ENCODE data around the gene SPTLC1. TPM values are rescaled to one million over a fixed set of nuclear protein-coding genes. Genes with fewer than 3 reads are reported as not detected.
"Not testable (repeated sequence)": the region's sequence is repeated elsewhere in the genome, so short reads cannot be mapped to it uniquely, and the experiment has no call there.

Gene SPTLC1
- polyA plus RNA-seq, 2 of the 4 experiments (the other 2 are of a cell fraction) = 63.7 to 122 TPM

- FAIRE-seq (no peak), ATAC-seq (no peak), DNase-seq (ENCODE audit: low read depth in 1 of 2, low spot score in 1 of 2) (no peak)
- Histone ChIP-seq H3K4me2 (no peak overlapping the region), H3K27ac (no peak overlapping the region), H3K4me1 (no peaks in the 10 kb centered on the region; the same call in 2 of the 3 replicates), H3K9me3 (no peaks in the 10 kb centered on the region), H3K4me3 (no peak overlapping the region)
- 53% methylated on average over 5 of the region's 5 CpGs for WGBS (ENCODE audit: missing lambda C conversion rate)
- no peak for TF ChIP-seq NFE2L2 (conservative IDR thresholded peaks at IDR 0.05; ENCODE audit: low read length)
- CTCF ChIA-PET = interaction anchor here (1.0 to 2.0 kb wide), 3 partner anchors 9 to 20 kb away, joined by 3 to 5 read pairs (median 5); no protein-coding TSS in a partner anchor
- POLR2A ChIA-PET = no interaction called here
Observed at GRCh38 chr9:92159058-92159457, 43.8 kb upstream of the SPTLC1 start.

- H3K4me3 ChIP-seq = no peak overlapping the region
- ChIA-PET CTCF (interaction anchor here (1.4 to 2.0 kb wide), 2 partner anchors 18 to 19 kb away, joined by 5 read pairs; no protein-coding TSS in a partner anchor), POLR2A (no interaction called here)
- DNase-seq (ENCODE audit: low read depth in 1 of 2, low spot score in 1 of 2) = no peak
- TF ChIP-seq HOXB5 (CRISPR knock-in tag; IDR thresholded peaks at IDR 0.05) (no peak), CBX8 (IDR thresholded peaks at IDR 0.05) (no peak)
- no peaks in the 10 kb centered on the region for H3K9me3 ChIP-seq
- no peak for FAIRE-seq
- H3K4me2 ChIP-seq = no peak overlapping the region
- ATAC-seq = no peak
- peaks cover 7% of the 10 kb centered on the region; the same call in 2 of the 3 replicates for H3K4me1 ChIP-seq
- no peak overlapping the region for H3K27ac ChIP-seq
- 54% methylated on average over 9 of the region's 10 CpGs for WGBS (ENCODE audit: missing lambda C conversion rate)
Observed at GRCh38 chr9:92158097-92158601, 42.9 kb upstream of the SPTLC1 start.

GRCh38 chr9:92155736-92156135, 40.5 kb upstream of the SPTLC1 start:
- not testable (repeated sequence) for FAIRE-seq
- CTCF ChIA-PET = interaction anchor here (1.7 kb wide), 1 partner anchor 8 kb away, joined by 4 read pairs; no protein-coding TSS in a partner anchor

GRCh38 chr9:92155221-92155620, 40.0 kb upstream of the SPTLC1 start:
- TF ChIP-seq EHF (CRISPR knock-in tag; IDR thresholded peaks at IDR 0.05) = no peak
- no peak for TF ChIP-seq TFCP2L1 (CRISPR knock-in tag; IDR thresholded peaks at IDR 0.05)
- TF ChIP-seq ATOH8 (CRISPR knock-in tag; IDR thresholded peaks at IDR 0.05; ENCODE audit: low read depth) = no peak
- no peak for TF ChIP-seq HOXA7 (CRISPR knock-in tag; IDR thresholded peaks at IDR 0.05)
- TF ChIP-seq SMC3 (IDR thresholded peaks at IDR 0.05) = no peak
- no peak for TF ChIP-seq ELK1 (IDR thresholded peaks at IDR 0.05; ENCODE audit: low read depth, low read length)
- TF ChIP-seq HDAC2 (IDR thresholded peaks at IDR 0.05) = no peak
- TF ChIP-seq RARB (CRISPR knock-in tag; IDR thresholded peaks at IDR 0.05) = no peak
- no peak for TF ChIP-seq SREBF2 (IDR thresholded peaks at IDR 0.05)
- no peak for TF ChIP-seq GATA3 (IDR thresholded peaks at IDR 0.05; ENCODE audit: borderline replicate concordance)
- no peak for TF ChIP-seq HES2 (IDR thresholded peaks at IDR 0.05)
- TF ChIP-seq NR3C1 (IDR thresholded peaks at IDR 0.05) = no peak
- TF ChIP-seq BCL3 (IDR thresholded peaks at IDR 0.05) = no peak
- TF ChIP-seq FOSB (CRISPR knock-in tag; IDR thresholded peaks at IDR 0.05) = no peak
- TF ChIP-seq EHMT2 (IDR thresholded peaks at IDR 0.05; ENCODE audit: low read depth) = no peak
- no peak for FAIRE-seq
- 73% methylated on average over 12 of the region's 12 CpGs for WGBS (ENCODE audit: missing lambda C conversion rate)
- no peak for DNase-seq (ENCODE audit: low read depth in 1 of 2, low spot score in 1 of 2)
- no peak overlapping the region for H3K27ac ChIP-seq
- ChIA-PET CTCF (interaction anchor here (3.5 kb wide), 1 partner anchor 15 kb away, joined by 14 read pairs; no protein-coding TSS in a partner anchor), POLR2A (no interaction called here)
- ATAC-seq = no peak
- H3K4me2 ChIP-seq = no peak overlapping the region
- H3K4me3 ChIP-seq = no peak overlapping the region
- H3K4me1 ChIP-seq = peaks cover 13% of the 10 kb centered on the region; the same call in 2 of the 3 replicates
- H3K9me3 ChIP-seq = no peaks in the 10 kb centered on the region

More at GRCh38 chr9:92155736-92156135, 40.5 kb upstream of the SPTLC1 start:
- H3K4me3 ChIP-seq; POLR2A ChIA-PET; H3K9me3 ChIP-seq; H3K4me2 ChIP-seq; DNase-seq (ENCODE audit: low read depth in 1 of 2, low spot score in 1 of 2); ATAC-seq; H3K27ac ChIP-seq: not testable (repeated sequence)
- WGBS (ENCODE audit: missing lambda C conversion rate) = 76% methylated on average over 12 of the region's 12 CpGs
- peaks cover 13% of the 10 kb centered on the region; the same call in 2 of the 3 replicates for H3K4me1 ChIP-seq

GRCh38 chr9:92153466-92154415, 38.5 kb upstream of the SPTLC1 start:
- POLR2A ChIA-PET, H3K4me3 ChIP-seq, H3K9me3 ChIP-seq, FAIRE-seq: not testable (repeated sequence)
- peak; percentile 61 to 79; a peak in 5 of 6 replicates for ATAC-seq
- H3K27ac ChIP-seq = peak overlapping the region in 1 of 2 experiments; percentile 53; a peak in 3 of 6 replicates
- 0 out of 3 replicates have a peak overlapping the region, but pooled peaks have one; percentile 4 for H3K4me2 ChIP-seq
- peaks cover 13% of the 10 kb centered on the region; the same call in 2 of the 3 replicates for H3K4me1 ChIP-seq
- CTCF ChIA-PET = interaction anchor here (0.9 to 3.5 kb wide), 2 partner anchors 13 to 15 kb away, joined by 3 to 14 read pairs; no protein-coding TSS in a partner anchor
- DNase-seq (ENCODE audit: low read depth in 1 of 2, low spot score in 1 of 2) = peak; percentile 26 to 53
- 69% methylated on average over 9 of the region's 10 CpGs for WGBS (ENCODE audit: missing lambda C conversion rate)
